ENCODE measurements around the gene SAMD8. TPM values are rescaled to one million over a fixed set of nuclear protein-coding genes. Genes with fewer than 3 reads are reported as not detected.

Gene SAMD8
- total and polyA plus RNA-seq, 2 of the 8 experiments (the other 6 are each of a cell fraction or from before 2014, with no cell fraction given), result 11.7 to 20.9 TPM

DNA sequence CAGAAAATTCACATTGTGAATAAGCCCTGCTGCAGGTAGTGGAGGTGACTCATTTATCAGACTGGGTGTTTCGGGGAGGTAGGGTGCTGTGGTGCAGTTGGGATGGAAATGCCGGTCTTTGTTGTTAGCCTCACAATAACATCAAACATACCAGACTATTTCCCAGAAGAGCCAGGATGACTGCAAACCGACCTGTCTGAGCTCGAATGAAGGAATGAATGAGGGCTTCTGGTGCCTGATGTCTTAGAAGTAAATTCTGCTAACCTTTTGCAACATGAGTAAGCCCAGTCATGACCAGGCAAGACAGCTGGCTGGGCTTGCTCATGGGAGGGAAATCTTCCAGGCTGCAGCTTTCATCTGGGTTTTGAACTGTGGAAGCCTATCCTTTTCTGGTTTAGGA is 96.7 kb downstream of the SAMD8 start:
- Histone ChIP-seq H3K27me3 (replicated peaks in 1 of 4; ENCODE audit: control insufficient read depth in 3 of 4, extremely low read depth in 1 of 4, insufficient read depth in 3 of 4, low read length in 3 of 4) (no peaks in the 10 kb centered on the region), H4K20me1 (replicated peaks in 1 of 2; ENCODE audit: control insufficient read depth in 1 of 2, insufficient read depth in 2 of 2, low read length in 2 of 2) (peaks cover 0 to 10% of the 10 kb centered on the region in 2 experiments), H3K4me2 (ENCODE audit: insufficient read depth in 1 of 2, low read depth in 2 of 2, low read length in 2 of 2) (no peak overlapping the region), H2BK20ac (ENCODE audit: low read length) (no peak overlapping the region), H2BK12ac (ENCODE audit: low read depth, low read length) (no peak overlapping the region), H2AFZ (ENCODE audit: low read length) (no peak overlapping the region), H3K4me1 (replicated peaks in 1 of 4; ENCODE audit: control insufficient read depth in 3 of 4, insufficient read depth in 4 of 4, low read length in 3 of 4) (peaks cover 5 to 20% (median 9%) of the 10 kb centered on the region in 4 experiments), H3K23me2 (ENCODE audit: low read depth, low read length) (peaks cover 10% of the 10 kb centered on the region), H2AK5ac (ENCODE audit: low read depth, low read length) (no peak overlapping the region), H2BK15ac (ENCODE audit: low read length) (no peak overlapping the region), H3K9ac (replicated peaks in 1 of 4; ENCODE audit: extremely low read depth in 1 of 4, low read depth in 3 of 4, low read length in 3 of 4) (no peak overlapping the region), H3K14ac (ENCODE audit: insufficient read length) (no peak overlapping the region), H2BK120ac (replicated peaks; ENCODE audit: low read depth, low read length) (no peak overlapping the region), H3K79me2 (ENCODE audit: control insufficient read depth in 1 of 2, insufficient read depth in 2 of 2, low read length in 2 of 2) (peaks cover 15 to 25% of the 10 kb centered on the region in 2 experiments), H4K5ac (ENCODE audit: insufficient read length, low read depth, low read length) (no peak overlapping the region), H3K27ac (ENCODE audit: low read depth, low read length) (no peak overlapping the region), H3K18ac (ENCODE audit: extremely low read depth, low read length) (no peak overlapping the region), H3K4ac (replicated peaks; ENCODE audit: insufficient read length, low read depth, low read length) (no peak overlapping the region), H2BK5ac (ENCODE audit: low read depth, low read length) (no peak overlapping the region), H3K36me3 (ENCODE audit: control insufficient read depth in 2 of 4, insufficient read depth in 4 of 4, low read length in 3 of 4) (peaks cover 0 to 14% (median 5%) of the 10 kb centered on the region in 4 experiments; a peak in 3 of 8 replicates), H3K4me3 (ENCODE audit: extremely low read depth in 1 of 4, insufficient read depth in 2 of 4, low read depth in 3 of 4, low read length in 4 of 4) (no peak overlapping the region), H3K79me1 (ENCODE audit: low read depth, low read length) (no peaks in the 10 kb centered on the region; the same call in 1 of the 2 replicates), H3K23ac (ENCODE audit: insufficient read length) (no peak overlapping the region), H3K56ac (replicated peaks; ENCODE audit: insufficient read length, low read depth, low read length) (no peak overlapping the region), H3K9me3 (ENCODE audit: insufficient read depth in 2 of 2, low read depth in 1 of 2, low read length in 1 of 2) (no peaks in the 10 kb centered on the region), H4K8ac (ENCODE audit: extremely low read depth, insufficient read depth, low read length) (no peak overlapping the region), H4K91ac (replicated peaks; ENCODE audit: insufficient read length, low read length) (no peak overlapping the region)
- WGBS, 2 experiments (ENCODE audit: extremely low coverage in 1 of 2, insufficient coverage in 1 of 2, insufficient read length in 1 of 2, insufficient replicate concordance in 2 of 2, low coverage in 1 of 2, low lambda C conversion rate in 2 of 2, missing lambda C conversion rate in 1 of 2), result 81% methylated on average over 4 of the region's 4 CpGs; no CpG with 5 or more reads in 1 of the 2 experiments
- DNase-seq (ENCODE audit: low read depth in 1 of 2, low spot score in 2 of 2) (no peak), FAIRE-seq (no peak)
- POLR2A ChIA-PET (ENCODE audit: partially characterized antibody), result interaction anchor here (1.9 to 36.7 kb wide), 2 partner anchors 10 to 20 kb away, joined by 7 to 801 read pairs; partner anchors contain the start of gene COMTD1
- CTCF ChIA-PET (ENCODE audit: partially characterized antibody), result interaction anchor here (1.1 to 11.0 kb wide), 5 partner anchors 17 to 27 kb away, joined by 4 to 128 read pairs (median 7); partner anchors contain the start of gene COMTD1
- TF ChIP-seq RXRA (IDR thresholded peaks at IDR 0.05; ENCODE audit: insufficient read depth, low read depth, low read length) (no peak), ASH2L (IDR thresholded peaks at IDR 0.05; ENCODE audit: low read length) (no peak), MAX (IDR thresholded peaks at IDR 0.05) (no peak), CBX8 (IDR thresholded peaks at IDR 0.05; ENCODE audit: borderline replicate concordance, low read depth, low read length) (no peak), SRF (IDR thresholded peaks at IDR 0.05; ENCODE audit: low read depth, low read length) (no peak), CHD1 (IDR thresholded peaks at IDR 0.05; ENCODE audit: low read depth, low read length) (no peak), YY1 (IDR thresholded peaks at IDR 0.05; ENCODE audit: low read depth, low read length) (no peak), CHD2 (IDR thresholded peaks at IDR 0.05; ENCODE audit: low read length) (no peak), EP300 (IDR thresholded peaks at IDR 0.05; ENCODE audit: borderline replicate concordance in 1 of 2, low read depth in 2 of 2, low read length in 2 of 2) (no peak), EGR1 (IDR thresholded peaks at IDR 0.05; ENCODE audit: borderline replicate concordance, low read depth, low read length) (no peak)
- TF ChIP-seq, protein P1, sequence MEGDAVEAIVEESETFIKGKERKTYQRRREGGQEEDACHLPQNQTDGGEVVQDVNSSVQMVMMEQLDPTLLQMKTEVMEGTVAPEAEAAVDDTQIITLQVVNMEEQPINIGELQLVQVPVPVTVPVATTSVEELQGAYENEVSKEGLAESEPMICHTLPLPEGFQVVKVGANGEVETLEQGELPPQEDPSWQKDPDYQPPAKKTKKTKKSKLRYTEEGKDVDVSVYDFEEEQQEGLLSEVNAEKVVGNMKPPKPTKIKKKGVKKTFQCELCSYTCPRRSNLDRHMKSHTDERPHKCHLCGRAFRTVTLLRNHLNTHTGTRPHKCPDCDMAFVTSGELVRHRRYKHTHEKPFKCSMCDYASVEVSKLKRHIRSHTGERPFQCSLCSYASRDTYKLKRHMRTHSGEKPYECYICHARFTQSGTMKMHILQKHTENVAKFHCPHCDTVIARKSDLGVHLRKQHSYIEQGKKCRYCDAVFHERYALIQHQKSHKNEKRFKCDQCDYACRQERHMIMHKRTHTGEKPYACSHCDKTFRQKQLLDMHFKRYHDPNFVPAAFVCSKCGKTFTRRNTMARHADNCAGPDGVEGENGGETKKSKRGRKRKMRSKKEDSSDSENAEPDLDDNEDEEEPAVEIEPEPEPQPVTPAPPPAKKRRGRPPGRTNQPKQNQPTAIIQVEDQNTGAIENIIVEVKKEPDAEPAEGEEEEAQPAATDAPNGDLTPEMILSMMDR (IDR thresholded peaks at IDR 0.05; ENCODE audit: control extremely low read depth in 1 of 3, insufficient read depth in 1 of 3, low read depth in 1 of 3, low read length in 3 of 3), result no peak

Data from H1 (cell line).